ENCODE data around the gene PRSS33. TPM values are rescaled to one million over a fixed set of nuclear protein-coding genes. Genes with fewer than 3 reads are reported as not detected.

PRSS33 gene
- total and polyA plus RNA-seq, 9 of the 15 experiments (the other 6 are each of a cell fraction or from before 2014, with no cell fraction given): not detected

DNA sequence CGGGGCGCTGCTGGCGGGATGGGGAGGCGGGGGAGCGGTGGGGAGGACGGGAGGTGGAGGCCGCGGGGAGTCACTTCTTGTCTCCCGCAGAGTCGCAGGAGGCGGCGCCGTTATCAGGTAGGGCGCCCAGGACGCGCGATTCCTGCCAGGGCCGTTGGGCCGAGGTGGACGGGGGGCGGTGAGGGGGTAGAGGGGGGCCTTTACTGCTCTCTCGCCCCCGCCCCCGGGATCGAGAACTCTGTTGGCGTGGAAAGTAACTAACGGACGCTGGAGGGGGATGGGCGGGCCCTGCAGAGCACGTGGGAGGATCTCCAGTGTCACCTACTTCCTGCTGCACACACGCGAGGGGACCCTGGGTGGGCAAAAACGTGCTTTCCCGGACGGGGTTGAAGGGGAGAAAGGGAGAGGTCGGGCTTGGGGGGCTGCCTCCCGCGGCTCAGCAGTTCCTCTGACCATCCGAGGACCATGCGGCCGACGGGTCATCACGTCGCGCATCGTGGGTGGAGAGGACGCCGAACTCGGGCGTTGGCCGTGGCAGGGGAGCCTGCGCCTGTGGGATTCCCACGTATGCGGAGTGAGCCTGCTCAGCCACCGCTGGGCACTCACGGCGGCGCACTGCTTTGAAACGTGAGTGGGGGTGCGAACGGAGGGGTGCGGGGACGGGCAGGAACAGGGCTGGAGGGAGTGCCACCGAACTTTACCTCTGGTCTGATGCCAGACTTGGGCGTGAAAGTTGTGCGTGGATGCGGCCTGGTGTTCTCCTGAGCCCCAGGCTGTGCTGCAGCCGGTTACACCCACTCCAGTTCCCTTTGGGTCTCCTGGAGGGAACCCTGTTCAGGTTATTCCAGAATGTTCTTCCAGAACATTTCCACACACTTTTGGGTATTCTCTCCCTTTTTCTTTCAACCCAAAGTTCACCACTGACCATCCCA lies 30.2 kb upstream of the PRSS33 start (continued):
- TF ChIP-seq ZC3H4 (CRISPR knock-in tag; IDR thresholded peaks at IDR 0.05; ENCODE audit: borderline replicate concordance) (no peak), ZNF589 (CRISPR knock-in tag; IDR thresholded peaks at IDR 0.05; ENCODE audit: low read depth) (no peak), HNRNPH1 (optimal IDR thresholded peaks at IDR 0.05; ENCODE audit: low read depth, low read length) (no peak), PPARD (CRISPR knock-in tag; IDR thresholded peaks at IDR 0.05) (no peak), NCOA2 (IDR thresholded peaks at IDR 0.05; ENCODE audit: partially characterized antibody in 2 of 2) (no peak), CXXC5 (CRISPR knock-in tag; IDR thresholded peaks at IDR 0.05) (peak; percentile 8; the same call in 1 of the 2 replicates), EGR1 (conservative IDR thresholded peaks at IDR 0.05) (peak; percentile 72), SMARCA4 (IDR thresholded peaks at IDR 0.05) (no peak)
- TF ChIP-seq, protein P1, sequence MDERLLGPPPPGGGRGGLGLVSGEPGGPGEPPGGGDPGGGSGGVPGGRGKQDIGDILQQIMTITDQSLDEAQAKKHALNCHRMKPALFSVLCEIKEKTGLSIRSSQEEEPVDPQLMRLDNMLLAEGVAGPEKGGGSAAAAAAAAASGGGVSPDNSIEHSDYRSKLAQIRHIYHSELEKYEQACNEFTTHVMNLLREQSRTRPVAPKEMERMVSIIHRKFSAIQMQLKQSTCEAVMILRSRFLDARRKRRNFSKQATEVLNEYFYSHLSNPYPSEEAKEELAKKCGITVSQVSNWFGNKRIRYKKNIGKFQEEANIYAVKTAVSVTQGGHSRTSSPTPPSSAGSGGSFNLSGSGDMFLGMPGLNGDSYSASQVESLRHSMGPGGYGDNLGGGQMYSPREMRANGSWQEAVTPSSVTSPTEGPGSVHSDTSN (CRISPR knock-in tag; IDR thresholded peaks at IDR 0.05; ENCODE audit: low read depth): no peak
- TF ChIP-seq, protein P1 (tag; conservative IDR thresholded peaks at IDR 0.05; ENCODE audit: low read depth): no peak
- TF ChIP-seq, protein P2, sequence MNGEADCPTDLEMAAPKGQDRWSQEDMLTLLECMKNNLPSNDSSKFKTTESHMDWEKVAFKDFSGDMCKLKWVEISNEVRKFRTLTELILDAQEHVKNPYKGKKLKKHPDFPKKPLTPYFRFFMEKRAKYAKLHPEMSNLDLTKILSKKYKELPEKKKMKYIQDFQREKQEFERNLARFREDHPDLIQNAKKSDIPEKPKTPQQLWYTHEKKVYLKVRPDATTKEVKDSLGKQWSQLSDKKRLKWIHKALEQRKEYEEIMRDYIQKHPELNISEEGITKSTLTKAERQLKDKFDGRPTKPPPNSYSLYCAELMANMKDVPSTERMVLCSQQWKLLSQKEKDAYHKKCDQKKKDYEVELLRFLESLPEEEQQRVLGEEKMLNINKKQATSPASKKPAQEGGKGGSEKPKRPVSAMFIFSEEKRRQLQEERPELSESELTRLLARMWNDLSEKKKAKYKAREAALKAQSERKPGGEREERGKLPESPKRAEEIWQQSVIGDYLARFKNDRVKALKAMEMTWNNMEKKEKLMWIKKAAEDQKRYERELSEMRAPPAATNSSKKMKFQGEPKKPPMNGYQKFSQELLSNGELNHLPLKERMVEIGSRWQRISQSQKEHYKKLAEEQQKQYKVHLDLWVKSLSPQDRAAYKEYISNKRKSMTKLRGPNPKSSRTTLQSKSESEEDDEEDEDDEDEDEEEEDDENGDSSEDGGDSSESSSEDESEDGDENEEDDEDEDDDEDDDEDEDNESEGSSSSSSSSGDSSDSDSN (IDR thresholded peaks at IDR 0.05; ENCODE audit: borderline replicate concordance in 1 of 2, low read depth in 2 of 2, low read length in 2 of 2): no peak
- TF ChIP-seq, protein P3, sequence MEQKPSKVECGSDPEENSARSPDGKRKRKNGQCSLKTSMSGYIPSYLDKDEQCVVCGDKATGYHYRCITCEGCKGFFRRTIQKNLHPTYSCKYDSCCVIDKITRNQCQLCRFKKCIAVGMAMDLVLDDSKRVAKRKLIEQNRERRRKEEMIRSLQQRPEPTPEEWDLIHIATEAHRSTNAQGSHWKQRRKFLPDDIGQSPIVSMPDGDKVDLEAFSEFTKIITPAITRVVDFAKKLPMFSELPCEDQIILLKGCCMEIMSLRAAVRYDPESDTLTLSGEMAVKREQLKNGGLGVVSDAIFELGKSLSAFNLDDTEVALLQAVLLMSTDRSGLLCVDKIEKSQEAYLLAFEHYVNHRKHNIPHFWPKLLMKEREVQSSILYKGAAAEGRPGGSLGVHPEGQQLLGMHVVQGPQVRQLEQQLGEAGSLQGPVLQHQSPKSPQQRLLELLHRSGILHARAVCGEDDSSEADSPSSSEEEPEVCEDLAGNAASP (IDR thresholded peaks at IDR 0.05): no peak
- TF ChIP-seq, protein P4, sequence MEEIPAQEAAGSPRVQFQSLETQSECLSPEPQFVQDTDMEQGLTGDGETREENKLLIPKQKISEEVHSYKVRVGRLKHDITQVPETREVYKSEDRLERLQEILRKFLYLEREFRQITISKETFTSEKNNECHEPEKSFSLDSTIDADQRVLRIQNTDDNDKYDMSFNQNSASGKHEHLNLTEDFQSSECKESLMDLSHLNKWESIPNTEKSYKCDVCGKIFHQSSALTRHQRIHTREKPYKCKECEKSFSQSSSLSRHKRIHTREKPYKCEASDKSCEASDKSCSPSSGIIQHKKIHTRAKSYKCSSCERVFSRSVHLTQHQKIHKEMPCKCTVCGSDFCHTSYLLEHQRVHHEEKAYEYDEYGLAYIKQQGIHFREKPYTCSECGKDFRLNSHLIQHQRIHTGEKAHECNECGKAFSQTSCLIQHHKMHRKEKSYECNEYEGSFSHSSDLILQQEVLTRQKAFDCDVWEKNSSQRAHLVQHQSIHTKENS (CRISPR knock-in tag; IDR thresholded peaks at IDR 0.05): no peak
- TF ChIP-seq, protein P5, sequence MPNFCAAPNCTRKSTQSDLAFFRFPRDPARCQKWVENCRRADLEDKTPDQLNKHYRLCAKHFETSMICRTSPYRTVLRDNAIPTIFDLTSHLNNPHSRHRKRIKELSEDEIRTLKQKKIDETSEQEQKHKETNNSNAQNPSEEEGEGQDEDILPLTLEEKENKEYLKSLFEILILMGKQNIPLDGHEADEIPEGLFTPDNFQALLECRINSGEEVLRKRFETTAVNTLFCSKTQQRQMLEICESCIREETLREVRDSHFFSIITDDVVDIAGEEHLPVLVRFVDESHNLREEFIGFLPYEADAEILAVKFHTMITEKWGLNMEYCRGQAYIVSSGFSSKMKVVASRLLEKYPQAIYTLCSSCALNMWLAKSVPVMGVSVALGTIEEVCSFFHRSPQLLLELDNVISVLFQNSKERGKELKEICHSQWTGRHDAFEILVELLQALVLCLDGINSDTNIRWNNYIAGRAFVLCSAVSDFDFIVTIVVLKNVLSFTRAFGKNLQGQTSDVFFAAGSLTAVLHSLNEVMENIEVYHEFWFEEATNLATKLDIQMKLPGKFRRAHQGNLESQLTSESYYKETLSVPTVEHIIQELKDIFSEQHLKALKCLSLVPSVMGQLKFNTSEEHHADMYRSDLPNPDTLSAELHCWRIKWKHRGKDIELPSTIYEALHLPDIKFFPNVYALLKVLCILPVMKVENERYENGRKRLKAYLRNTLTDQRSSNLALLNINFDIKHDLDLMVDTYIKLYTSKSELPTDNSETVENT (CRISPR knock-in tag; IDR thresholded peaks at IDR 0.05): 0 out of 2 replicates have a peak, but pooled peaks have one; percentile 22

Data from K562 (cell line).